ENCODE measurements around the gene SYNM.

The SYNM gene

GRCh38 chr15:99170476-99171065 lies 65.7 kb downstream of the SYNM start:
- no peak for DNase-seq

- no peak for DNase-seq
Measured at GRCh38 chr15:99172171-99172570, 67.3 kb downstream of the SYNM start.

- no peak for DNase-seq
Measured at GRCh38 chr15:99172989-99173388, 68.1 kb downstream of the SYNM start.

GRCh38 chr15:99174567-99175395 lies 69.9 kb downstream of the SYNM start:
- no peak for DNase-seq

DNA sequence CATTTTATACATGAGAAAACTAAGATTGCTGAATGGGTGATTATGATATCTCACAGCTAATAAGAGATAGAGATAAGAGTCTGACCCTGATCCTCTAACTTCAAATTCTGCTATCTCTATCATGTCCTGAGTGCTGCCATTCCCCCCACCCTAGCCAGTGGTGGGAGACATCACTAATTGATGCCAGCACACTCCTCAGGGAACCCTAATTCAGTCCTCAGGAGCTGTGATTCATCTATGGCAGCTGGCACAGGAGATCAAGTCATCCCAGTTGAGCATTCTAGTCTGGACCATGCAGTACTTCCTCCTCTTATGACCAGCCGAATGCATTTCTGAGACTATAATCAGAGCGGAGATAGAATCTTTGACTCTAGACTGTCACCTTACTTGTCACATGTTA lies 71.9 kb downstream of the SYNM start:
- DNase-seq: no peak

- DNase-seq: no peak
Measured at GRCh38 chr15:99177679-99178078, 72.8 kb downstream of the SYNM start.

DNA sequence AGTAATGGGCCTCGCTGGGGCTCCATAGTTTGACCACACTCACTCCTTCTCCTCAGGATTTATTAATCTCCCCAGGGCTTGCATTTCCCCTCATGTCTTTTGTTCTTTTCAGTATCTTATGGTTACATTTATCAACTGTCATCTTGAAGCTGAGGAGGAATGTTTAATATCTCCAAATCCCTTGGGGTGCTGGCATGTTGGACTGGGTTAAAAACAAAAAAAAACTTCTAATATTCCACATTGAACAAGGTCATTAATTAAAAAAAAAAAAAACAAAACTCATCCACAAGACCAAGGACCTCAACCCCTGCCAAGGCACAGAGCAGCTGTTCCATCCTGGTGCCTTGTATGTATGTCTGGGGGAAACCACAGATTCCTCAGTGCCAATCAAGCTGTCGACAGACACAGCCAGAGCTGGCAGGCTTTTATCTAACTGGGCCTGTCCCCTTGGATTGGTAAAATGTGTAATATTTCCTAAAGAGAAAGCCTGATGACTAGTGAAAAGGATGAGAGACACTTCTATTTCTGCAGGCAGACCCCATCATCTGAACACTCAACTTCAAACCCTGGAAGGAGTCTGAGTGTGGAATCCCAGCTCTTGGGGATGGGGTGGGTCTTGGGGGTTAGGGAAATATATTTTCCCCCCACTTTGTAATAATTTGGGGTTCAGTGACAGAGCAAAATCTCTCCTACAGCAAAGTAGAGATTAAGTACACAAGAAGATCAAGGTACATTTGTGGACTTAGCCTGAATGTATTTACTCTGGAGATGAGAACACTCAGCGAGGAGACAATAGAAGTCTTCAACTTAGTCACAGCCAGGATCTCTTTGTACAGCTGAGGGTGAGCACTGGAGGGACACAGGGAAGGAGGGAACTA lies 75.4 kb downstream of the SYNM start:
- DNase-seq: no peak

DNA sequence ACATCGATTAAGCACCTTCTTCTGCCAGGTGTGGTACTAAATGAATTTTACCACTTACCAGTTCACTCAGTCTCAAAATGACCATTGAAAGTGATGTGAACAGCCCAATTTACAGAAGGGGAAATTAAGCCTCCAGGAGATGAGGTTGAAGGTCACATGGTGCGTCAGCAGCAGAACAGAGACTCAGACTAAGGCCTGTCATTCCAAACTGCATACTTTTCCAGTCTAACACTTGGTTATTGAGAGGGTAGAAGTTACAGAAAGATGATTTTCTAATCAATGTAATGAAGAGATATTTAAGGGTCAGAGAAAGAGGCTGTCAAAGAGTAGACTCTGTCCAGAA lies 76.1 kb downstream of the SYNM start:
- no peak for DNase-seq

GRCh38 chr15:99181545-99181971 lies 76.7 kb downstream of the SYNM start:
- DNase-seq: no peak

- no peak for DNase-seq
Measured at GRCh38 chr15:99182791-99183190, 77.9 kb downstream of the SYNM start.
